Activated CD4-positive, alpha-beta T cell treated with anti-CD3 and anti-CD28 coated beads, Interleukin-2, amount 10 ng/mL, durations not matched to agents 24 days and 14 days (primary cell): ENCODE results near the gene TTLL11. TPM values are rescaled to one million over a fixed set of nuclear protein-coding genes. Genes with fewer than 3 reads are reported as not detected.

ENCODE experiments used
- DNase-seq: peaks from one replicate; pipeline ENCODE4 v3.0.0; 2022
- H3K27ac Mint-ChIP-seq: one replicate; pipeline ENCODE4 v1.8.0; 2022; ENCODE audit warnings: mild to moderate bottlenecking, mixed read lengths
- H3K27me3 Mint-ChIP-seq: one replicate; pipeline ENCODE4 v1.8.0; 2022; ENCODE audit warnings: mixed read lengths
- H3K36me3 Mint-ChIP-seq: one replicate; pipeline ENCODE4 v1.8.0; 2022; ENCODE audit warnings: low read depth, mild to moderate bottlenecking, mixed read lengths
- H3K4me1 Mint-ChIP-seq: one replicate; pipeline ENCODE4 v1.8.0; 2021; ENCODE audit warnings: mixed read lengths
- H3K4me3 Mint-ChIP-seq: one replicate; pipeline ENCODE4 v1.8.0; 2022; ENCODE audit warnings: mild to moderate bottlenecking, moderate library complexity, mixed read lengths
- H3K9me3 Mint-ChIP-seq: one replicate; pipeline ENCODE4 v1.8.0; 2021; ENCODE audit warnings: mixed read lengths
- intact Hi-C: fragments of 100-400 bp; cut with micrococcal nuclease; formaldehyde crosslinking; loops from one replicate; pipeline ENCODE4 v1.15.1; 2023
- total RNA-seq: library from RNA; stranded (reverse); gene quantifications from 2 replicates; pipeline ENCODE4 v1.2.3, GENCODE V29; 2022

TTLL11 gene
- total RNA-seq, 1 donor from 2014 or later: 2.4 TPM

DNA sequence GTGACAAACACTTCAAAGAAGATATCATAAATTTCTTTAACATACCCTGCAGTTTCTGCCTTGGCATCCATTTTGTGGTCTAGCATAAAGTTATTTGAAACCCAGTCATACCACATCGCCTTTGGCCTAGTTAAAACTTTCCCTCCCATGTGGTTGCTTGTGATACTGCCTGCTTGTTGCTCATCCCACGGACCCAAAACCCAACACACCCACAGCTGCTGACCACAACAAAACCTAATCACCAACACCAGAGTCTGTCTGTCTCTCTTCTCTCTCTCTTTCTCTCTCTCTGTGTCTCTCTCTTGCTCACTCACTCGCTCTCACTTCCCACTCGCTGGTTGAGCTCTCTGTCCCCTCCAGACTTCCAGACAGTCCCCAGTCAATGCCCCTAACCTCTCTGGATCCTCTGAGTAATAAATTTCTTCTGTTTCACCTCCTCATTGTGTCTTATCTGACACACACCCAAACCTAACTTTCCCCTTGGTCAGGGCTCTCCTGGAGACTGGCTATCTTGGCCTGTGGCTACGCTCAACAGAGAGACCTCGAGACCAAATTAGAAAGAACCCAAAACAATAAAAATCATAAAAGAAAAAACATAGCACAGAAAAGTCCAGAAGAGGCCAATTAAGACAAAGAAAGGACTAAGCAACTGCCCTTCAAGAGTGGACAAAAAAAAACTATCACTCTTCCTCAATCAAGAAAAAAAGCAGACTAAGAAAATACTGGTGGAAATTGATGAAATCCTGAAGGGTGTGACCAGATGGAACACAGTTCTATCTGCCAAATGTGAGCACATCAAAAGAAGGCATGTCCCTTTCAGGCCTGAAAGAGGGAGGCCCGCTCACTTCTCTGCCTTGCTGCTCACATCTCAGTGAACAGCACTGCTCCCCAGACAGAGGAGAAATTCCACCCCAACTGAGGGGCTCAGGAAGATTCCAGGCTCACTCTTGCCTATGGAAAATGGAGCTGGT is 41.5 kb downstream of the TTLL11 start:
- peaks cover 7% of the 10 kb centered on the region for H3K4me1 Mint-ChIP-seq
- peaks cover 3% of the 10 kb centered on the region for H3K27me3 Mint-ChIP-seq
- intact Hi-C loops: loop anchor here (1.0 to 10.0 kb wide), 3 partner anchors 41 to 756 kb away; partner anchors contain the start of gene TTLL11
- H3K4me3 Mint-ChIP-seq: peak overlapping the region; percentile 12
- DNase-seq: no peak
- H3K27ac Mint-ChIP-seq: peak overlapping the region; percentile 71
- no peaks in the 10 kb centered on the region for H3K9me3 Mint-ChIP-seq
- H3K36me3 Mint-ChIP-seq: no peaks in the 10 kb centered on the region

DNA sequence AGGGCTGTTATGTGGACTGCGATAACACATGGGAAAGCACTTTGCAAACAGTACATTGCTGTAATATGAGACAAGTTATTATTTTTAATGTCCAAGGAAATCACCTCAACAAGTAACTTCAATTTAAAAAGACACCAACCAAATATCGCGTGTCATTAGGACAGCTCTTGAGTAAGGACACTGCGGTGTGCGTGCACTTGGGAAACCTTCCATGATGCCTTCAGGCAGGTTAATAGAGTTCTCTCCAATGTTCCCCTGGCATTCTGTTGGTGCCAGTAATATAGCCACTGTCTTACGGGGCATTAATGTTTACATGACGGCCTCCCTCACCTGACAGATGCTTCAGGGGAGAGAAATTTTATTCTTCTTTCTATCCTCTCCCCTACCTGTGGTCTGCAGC is 42.9 kb downstream of the TTLL11 start:
- H3K4me1 Mint-ChIP-seq: peaks cover 7% of the 10 kb centered on the region
- intact Hi-C loops: loop anchor here (5.0 to 10.0 kb wide), 2 partner anchors 42 to 55 kb away; partner anchors contain the start of gene TTLL11
- H3K4me3 Mint-ChIP-seq: no peak overlapping the region
- H3K9me3 Mint-ChIP-seq: no peaks in the 10 kb centered on the region
- H3K36me3 Mint-ChIP-seq: no peaks in the 10 kb centered on the region
- DNase-seq: no peak
- H3K27ac Mint-ChIP-seq: no peak overlapping the region
- peaks cover 3% of the 10 kb centered on the region for H3K27me3 Mint-ChIP-seq

DNA sequence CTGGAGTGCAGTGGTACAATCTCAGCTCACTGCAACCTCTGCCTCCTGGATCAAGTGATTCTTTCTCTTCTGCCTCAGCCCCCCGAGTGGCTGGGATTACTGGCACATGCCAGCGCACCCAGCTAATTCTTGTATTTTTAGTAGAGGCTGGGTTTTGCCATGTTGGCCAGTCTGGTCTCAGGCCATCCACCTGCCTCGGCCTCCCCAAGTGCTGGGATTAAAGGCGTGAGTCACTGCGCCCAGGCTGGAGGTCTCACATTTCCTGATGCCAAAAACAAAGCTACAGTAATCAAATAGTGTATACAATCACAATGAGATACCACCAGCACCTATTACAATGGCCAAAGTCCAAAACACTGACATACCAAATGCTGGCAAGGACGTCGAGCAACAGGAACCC is 51.1 kb downstream of the TTLL11 start:
- H3K4me1 Mint-ChIP-seq: no peaks in the 10 kb centered on the region
- no peak overlapping the region for H3K27ac Mint-ChIP-seq
- intact Hi-C loops: no loop called here
- H3K9me3 Mint-ChIP-seq: no peaks in the 10 kb centered on the region
- no peak overlapping the region for H3K4me3 Mint-ChIP-seq
- no peaks in the 10 kb centered on the region for H3K27me3 Mint-ChIP-seq
- no peaks in the 10 kb centered on the region for H3K36me3 Mint-ChIP-seq
- peak; percentile 19 for DNase-seq

DNA sequence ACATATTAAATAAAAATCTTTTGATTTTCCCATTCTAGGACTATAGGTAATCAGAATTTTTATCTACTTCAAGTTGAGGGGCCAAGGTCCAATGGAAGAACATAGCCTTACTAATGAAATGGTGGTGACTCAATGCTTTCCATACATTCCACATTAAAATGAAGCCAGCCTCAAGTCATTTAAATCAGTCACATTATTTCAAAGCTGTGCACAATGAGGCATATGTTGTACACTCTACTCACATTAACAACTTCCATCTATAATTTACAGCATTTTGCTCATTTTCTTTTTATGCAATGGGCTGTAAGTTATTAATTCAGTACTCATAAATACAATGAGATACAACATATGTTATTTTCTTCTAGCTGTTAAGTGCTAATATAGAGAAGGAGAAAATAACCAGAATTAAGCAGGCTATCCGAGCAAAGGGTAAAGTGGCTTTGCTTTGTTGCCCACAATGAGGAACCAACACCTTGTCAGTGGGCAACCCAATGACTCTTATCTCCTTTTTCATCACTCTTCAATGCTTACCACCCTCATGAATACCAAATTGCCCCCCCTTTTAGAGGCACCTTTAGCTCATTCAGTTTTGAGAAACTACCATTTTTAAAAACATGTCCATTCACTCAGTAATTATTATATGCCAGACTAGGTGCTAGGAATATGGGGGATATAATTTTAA is 52.4 kb downstream of the TTLL11 start:
- Mint-ChIP-seq H3K4me3 (no peak overlapping the region), H3K4me1 (no peaks in the 10 kb centered on the region), H3K27ac (no peak overlapping the region), H3K9me3 (no peaks in the 10 kb centered on the region), H3K36me3 (no peaks in the 10 kb centered on the region), H3K27me3 (no peaks in the 10 kb centered on the region)
- intact Hi-C loops: no loop called here
- DNase-seq: peak; percentile 19

DNA sequence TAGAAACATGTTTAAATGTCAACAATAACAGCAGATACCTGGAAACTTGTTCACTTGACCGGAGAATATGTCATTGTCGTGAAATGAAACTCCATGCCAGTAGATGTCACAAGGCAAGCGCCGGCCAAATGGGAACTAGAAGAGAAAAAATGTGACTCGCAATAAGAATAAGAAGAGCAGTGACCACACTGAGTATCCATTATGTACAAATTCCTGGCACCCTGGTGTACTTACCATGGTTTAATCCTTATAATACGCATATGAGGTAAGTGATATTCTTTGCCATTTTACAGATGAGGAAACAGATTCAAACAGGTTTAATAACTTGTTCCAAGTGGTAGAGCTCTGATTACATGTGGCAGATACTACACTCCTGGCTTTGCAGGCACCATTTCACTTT is 53.9 kb downstream of the TTLL11 start:
- Mint-ChIP-seq H3K27me3 (no peaks in the 10 kb centered on the region), H3K27ac (no peak overlapping the region), H3K4me1 (no peaks in the 10 kb centered on the region), H3K4me3 (no peak overlapping the region), H3K36me3 (no peaks in the 10 kb centered on the region), H3K9me3 (no peaks in the 10 kb centered on the region)
- intact Hi-C loops: no loop called here
- DNase-seq: peak; percentile 18

DNA sequence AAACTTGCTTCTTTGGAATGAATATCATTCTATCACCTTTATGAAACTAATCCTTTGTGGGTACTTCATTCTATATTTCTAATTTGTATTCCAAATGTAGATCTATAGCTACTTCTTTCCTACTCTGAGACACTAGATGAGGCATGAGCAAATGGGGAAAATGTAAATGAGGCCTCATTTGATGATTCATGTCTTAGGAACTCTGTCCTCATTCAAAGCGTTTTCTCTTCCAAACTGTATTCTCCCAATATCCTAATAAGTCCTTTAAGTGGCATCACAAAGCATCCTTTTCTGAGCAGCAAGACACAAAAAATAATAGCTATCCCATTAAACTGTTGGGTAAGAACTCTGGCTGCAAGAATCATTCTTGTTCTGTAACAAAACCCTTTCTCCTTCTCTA is 56.1 kb downstream of the TTLL11 start:
- no peak for DNase-seq
- no peaks in the 10 kb centered on the region for H3K9me3 Mint-ChIP-seq
- H3K36me3 Mint-ChIP-seq: no peaks in the 10 kb centered on the region
- no peaks in the 10 kb centered on the region for H3K4me1 Mint-ChIP-seq
- H3K27ac Mint-ChIP-seq: no peak overlapping the region
- H3K27me3 Mint-ChIP-seq: no peaks in the 10 kb centered on the region
- intact Hi-C loops: no loop called here
- H3K4me3 Mint-ChIP-seq: no peak overlapping the region

DNA sequence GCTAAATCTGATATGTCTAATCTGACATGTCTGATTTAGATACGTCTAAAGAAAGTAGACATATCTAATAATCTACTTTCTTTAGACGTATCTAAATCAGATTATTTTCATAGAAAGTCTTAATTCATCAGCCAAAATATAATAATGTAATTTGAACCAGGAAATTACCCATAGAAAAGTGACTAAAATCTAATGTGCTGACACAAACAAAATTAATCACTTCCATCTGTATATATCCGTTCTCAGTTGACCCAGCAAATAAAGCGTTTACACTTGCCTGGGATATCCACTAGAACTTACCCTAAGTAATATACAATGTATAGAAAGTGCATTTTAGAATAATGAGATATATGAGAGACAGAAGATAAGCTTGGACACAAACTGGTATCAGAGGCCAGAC is 56.7 kb downstream of the TTLL11 start:
- Mint-ChIP-seq H3K4me1 (no peaks in the 10 kb centered on the region), H3K9me3 (no peaks in the 10 kb centered on the region), H3K36me3 (no peaks in the 10 kb centered on the region), H3K4me3 (no peak overlapping the region), H3K27ac (no peak overlapping the region), H3K27me3 (no peaks in the 10 kb centered on the region)
- DNase-seq: no peak
- intact Hi-C loops: no loop called here

DNA sequence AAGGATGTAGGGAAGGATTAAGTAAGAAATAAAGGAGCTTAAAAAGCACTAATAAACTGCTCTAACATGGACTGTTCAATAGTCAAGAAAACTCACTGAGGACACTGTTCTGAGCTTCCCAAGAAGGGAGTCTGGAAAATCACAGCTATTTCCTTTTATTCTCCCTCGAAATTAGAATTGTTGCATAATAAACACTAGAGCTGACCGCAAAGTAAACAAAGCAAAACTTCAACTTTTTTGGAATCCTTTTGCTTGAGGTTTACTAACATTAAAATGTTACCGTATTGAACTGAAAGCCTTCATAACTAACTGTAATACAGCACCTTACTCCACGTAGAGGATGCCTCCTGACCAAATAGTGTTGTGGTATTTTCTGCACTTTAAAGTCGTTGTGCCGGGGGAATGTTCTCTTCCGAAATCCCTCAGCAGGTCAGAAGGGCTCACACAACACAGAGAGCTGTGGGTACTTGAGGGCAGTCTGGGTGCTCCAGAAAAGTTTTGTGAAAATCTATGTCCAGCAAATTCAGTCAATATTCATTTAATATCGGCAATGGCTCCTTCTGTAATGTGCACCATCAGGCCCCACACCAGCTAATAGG is 59.2 kb downstream of the TTLL11 start:
- H3K27me3 Mint-ChIP-seq: no peaks in the 10 kb centered on the region
- H3K4me1 Mint-ChIP-seq: no peaks in the 10 kb centered on the region

DNA sequence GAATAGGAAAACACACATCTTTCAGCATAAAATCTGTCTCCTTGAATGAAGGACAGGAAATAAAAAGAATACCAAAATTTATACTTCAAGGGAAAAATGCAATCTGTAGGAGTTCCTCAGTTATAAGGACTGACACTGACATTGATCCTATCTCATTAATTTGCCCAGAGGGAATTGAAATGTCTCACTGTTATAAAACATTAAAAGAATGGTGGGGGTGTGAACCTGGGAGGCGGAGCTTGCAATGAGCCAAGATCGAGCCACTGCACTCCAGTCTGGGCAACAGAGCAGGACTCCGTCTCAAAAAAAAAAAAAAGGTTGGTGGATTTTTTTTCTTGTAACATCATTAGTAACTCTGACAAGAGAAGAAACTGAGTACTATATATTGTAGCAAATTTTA is 60.8 kb downstream of the TTLL11 start:
- intact Hi-C loops: no loop called here
- peak; percentile 1 for DNase-seq
- no peak overlapping the region for H3K27ac Mint-ChIP-seq
- H3K4me1 Mint-ChIP-seq: no peaks in the 10 kb centered on the region
- no peak overlapping the region for H3K4me3 Mint-ChIP-seq
- no peaks in the 10 kb centered on the region for H3K27me3 Mint-ChIP-seq
- H3K9me3 Mint-ChIP-seq: no peaks in the 10 kb centered on the region
- no peaks in the 10 kb centered on the region for H3K36me3 Mint-ChIP-seq

More for the DNA sequence above, 59.2 kb downstream of the TTLL11 start:
- intact Hi-C loops: no loop called here
- H3K4me3 Mint-ChIP-seq: no peak overlapping the region
- no peaks in the 10 kb centered on the region for H3K36me3 Mint-ChIP-seq
- no peaks in the 10 kb centered on the region for H3K9me3 Mint-ChIP-seq
- H3K27ac Mint-ChIP-seq: no peak overlapping the region
- DNase-seq: peak; percentile 48

DNA sequence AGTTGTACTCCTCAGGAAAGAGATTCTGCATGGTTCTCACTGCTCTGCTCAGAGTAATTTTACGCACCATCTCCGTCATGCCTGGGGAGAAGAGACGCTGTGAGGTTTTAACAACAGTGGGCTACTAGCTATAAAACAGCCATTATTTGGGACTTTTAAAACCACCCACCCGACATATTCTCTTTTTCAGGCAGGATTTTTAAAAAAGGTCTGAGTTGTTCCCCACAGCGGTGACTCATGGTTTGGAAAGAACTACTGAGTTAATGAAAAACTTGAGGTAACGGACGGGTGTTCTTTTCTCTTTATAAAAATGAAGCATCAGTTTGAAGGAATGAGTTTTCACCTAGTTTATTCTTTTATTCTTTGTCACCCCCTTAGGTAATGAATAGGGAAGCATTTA is 61.3 kb downstream of the TTLL11 start:
- DNase-seq: no peak
- Mint-ChIP-seq H3K4me1 (no peaks in the 10 kb centered on the region), H3K36me3 (no peaks in the 10 kb centered on the region), H3K27ac (no peak overlapping the region), H3K9me3 (no peaks in the 10 kb centered on the region), H3K27me3 (no peaks in the 10 kb centered on the region), H3K4me3 (no peak overlapping the region)
- intact Hi-C loops: no loop called here

DNA sequence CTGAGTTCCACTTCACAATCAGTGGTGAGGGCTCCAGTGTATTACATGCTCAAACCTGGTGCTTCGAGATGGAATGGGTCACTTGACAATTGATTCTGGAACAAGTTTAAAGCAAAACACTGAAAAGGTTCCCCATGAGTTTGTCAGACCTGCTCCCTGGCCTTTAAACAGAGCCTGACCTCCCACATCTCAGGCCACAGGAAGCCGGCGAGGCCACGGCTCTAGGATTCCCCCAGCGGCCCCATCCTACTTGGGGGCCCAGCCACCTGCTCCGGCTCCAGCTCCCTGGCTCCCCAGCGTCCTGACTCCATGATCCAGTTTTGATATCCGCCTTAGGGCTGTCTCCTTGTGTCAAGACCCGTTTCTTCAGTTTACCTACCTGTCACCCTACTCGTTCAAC is 62.0 kb downstream of the TTLL11 start:
- Mint-ChIP-seq H3K4me3 (no peak overlapping the region), H3K36me3 (no peaks in the 10 kb centered on the region), H3K27me3 (no peaks in the 10 kb centered on the region), H3K27ac (no peak overlapping the region), H3K9me3 (no peaks in the 10 kb centered on the region), H3K4me1 (no peaks in the 10 kb centered on the region)
- intact Hi-C loops: no loop called here
- no peak for DNase-seq

DNA sequence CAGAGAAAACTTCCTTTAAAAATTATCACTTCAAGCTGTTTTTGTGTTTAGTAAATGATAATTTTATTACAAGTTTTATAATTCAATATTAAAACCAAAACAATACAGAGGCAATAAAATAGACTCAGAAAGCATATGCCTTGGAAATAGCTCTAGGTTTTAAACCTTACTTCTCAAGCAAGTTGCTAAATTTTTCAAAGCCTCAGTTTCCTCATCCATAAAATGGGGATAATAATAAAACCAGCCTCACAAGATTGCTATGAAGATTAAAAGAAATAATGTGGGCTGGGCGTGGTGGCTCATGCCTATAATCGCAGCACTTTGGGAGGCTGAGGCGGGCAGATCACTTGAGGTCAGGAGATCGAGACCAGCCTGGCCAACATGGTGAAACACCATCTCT is 62.8 kb downstream of the TTLL11 start:
- Mint-ChIP-seq H3K4me1 (no peaks in the 10 kb centered on the region), H3K27me3 (no peaks in the 10 kb centered on the region), H3K27ac (no peak overlapping the region), H3K9me3 (no peaks in the 10 kb centered on the region), H3K4me3 (no peak overlapping the region), H3K36me3 (no peaks in the 10 kb centered on the region)
- intact Hi-C loops: no loop called here
- DNase-seq: peak; percentile 17

DNA sequence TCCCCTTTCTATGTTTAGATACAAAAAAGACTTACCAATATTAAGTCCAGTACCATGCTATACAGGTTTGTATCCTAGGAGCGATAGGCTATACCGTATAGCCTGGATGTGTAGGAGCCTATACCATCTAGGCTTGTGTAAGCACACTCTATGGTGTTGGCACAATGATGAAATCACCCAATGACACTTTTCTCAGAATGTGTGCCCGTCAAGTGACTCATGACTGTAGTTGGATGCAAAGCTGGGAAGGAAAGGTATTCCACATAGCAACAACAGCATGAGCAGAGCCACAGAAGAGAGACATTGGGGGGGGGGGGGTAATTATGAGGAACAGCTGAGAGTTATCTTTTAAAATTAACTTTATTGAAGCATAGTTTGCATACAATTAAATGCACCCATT is 63.2 kb downstream of the TTLL11 start:
- peak; percentile 25 for DNase-seq
- intact Hi-C loops: no loop called here
- no peak overlapping the region for H3K4me3 Mint-ChIP-seq
- no peaks in the 10 kb centered on the region for H3K27me3 Mint-ChIP-seq
- H3K27ac Mint-ChIP-seq: no peak overlapping the region
- no peaks in the 10 kb centered on the region for H3K9me3 Mint-ChIP-seq
- no peaks in the 10 kb centered on the region for H3K36me3 Mint-ChIP-seq
- no peaks in the 10 kb centered on the region for H3K4me1 Mint-ChIP-seq

DNA sequence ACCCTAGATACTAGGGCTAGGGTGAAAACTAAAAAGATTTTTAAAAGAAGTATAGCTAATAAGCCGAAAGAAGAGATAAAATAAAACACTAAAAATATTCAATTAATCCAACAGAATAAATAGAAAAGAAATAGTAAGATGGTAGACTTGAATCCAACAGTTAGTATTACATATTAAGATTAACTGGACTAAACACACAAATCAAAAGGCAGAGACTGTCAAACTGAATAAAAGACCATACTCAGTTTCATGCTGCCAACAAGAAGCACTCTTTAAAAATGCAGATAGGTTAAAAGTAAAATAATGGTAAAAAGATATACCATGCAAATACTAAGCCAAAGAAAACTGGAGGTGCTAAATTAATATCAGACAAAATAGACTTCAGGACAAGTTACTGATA is 65.0 kb downstream of the TTLL11 start:
- Mint-ChIP-seq H3K4me3 (no peak overlapping the region), H3K27me3 (no peaks in the 10 kb centered on the region), H3K27ac (no peak overlapping the region), H3K36me3 (no peaks in the 10 kb centered on the region), H3K9me3 (no peaks in the 10 kb centered on the region), H3K4me1 (no peaks in the 10 kb centered on the region)
- intact Hi-C loops: no loop called here
- DNase-seq: no peak
